Activated T-helper 2 cell treated with anti-CD3 and anti-CD28 coated beads, Interferon-gamma antibody, Interleukin-2, Interleukin-4, amounts not matched to agents 10 μg/mL and 5 μg/mL and 100 μg/mL, durations not matched to agents 14 hours and 24 hours and 36 hours (primary cell): ENCODE results near the gene ARHGAP45. TPM values are rescaled to one million over a fixed set of nuclear protein-coding genes. Genes with fewer than 3 reads are reported as not detected.

ENCODE experiments used
- DNase-seq: peaks from one replicate; pipeline ENCODE4 v3.0.0; 2021; ENCODE audit warnings: low spot score
- H3K27ac Mint-ChIP-seq: one replicate; pipeline ENCODE4 v1.8.0; 2021; ENCODE audit warnings: mixed read lengths
- H3K27me3 Mint-ChIP-seq: one replicate; pipeline ENCODE4 v1.8.0; 2021; ENCODE audit warnings: low read depth, mixed read lengths
- H3K36me3 Mint-ChIP-seq: one replicate; pipeline ENCODE4 v1.8.0; 2021; ENCODE audit warnings: low read depth, mixed read lengths
- H3K4me1 Mint-ChIP-seq: one replicate; pipeline ENCODE4 v1.8.0; 2021; ENCODE audit warnings: low read depth, mixed read lengths
- H3K4me3 Mint-ChIP-seq: one replicate; pipeline ENCODE4 v1.8.0; 2021; ENCODE audit warnings: low read depth, mild to moderate bottlenecking, moderate library complexity, mixed read lengths
- H3K9me3 Mint-ChIP-seq: one replicate; pipeline ENCODE4 v1.8.0; 2021; ENCODE audit warnings: mixed read lengths
- intact Hi-C: fragments of 100-400 bp; cut with micrococcal nuclease; formaldehyde crosslinking; loops from one replicate; pipeline ENCODE4 v1.15.1; 2023
- total RNA-seq: library from RNA; stranded (reverse); gene quantifications from 2 replicates; pipeline ENCODE4 v1.2.3, GENCODE V29; 2022

Gene ARHGAP45
- total RNA-seq, 1 donor from 2014 or later: 158 TPM

- Mint-ChIP-seq H3K4me1 (peaks cover 17% of the 10 kb centered on the region), H3K27me3 (no peaks in the 10 kb centered on the region), H3K27ac (peak overlapping the region; percentile 83), H3K9me3 (no peaks in the 10 kb centered on the region), H3K36me3 (peaks cover 17% of the 10 kb centered on the region), H3K4me3 (peak overlapping the region; percentile 93)
- intact Hi-C loops: loop anchor here (2.0 to 5.0 kb wide), 3 partner anchors 40 to 165 kb away; partner anchors contain the start of genes ARHGAP45 and GPX4
- no peak for DNase-seq
Measured at GRCh38 chr19:1026783-1027649, 40.0 kb upstream of the ARHGAP45 start.

- no peaks in the 10 kb centered on the region for H3K27me3 Mint-ChIP-seq
- peak overlapping the region; percentile 93 for H3K4me3 Mint-ChIP-seq
- H3K9me3 Mint-ChIP-seq: no peaks in the 10 kb centered on the region
- peaks cover 22% of the 10 kb centered on the region for H3K4me1 Mint-ChIP-seq
- intact Hi-C loops: loop anchor here (1.0 to 5.0 kb wide), 4 partner anchors 13 to 165 kb away; partner anchors contain the start of genes ABCA7, ARHGAP45 and GPX4
- peaks cover 23% of the 10 kb centered on the region for H3K36me3 Mint-ChIP-seq
- DNase-seq: no peak
- H3K27ac Mint-ChIP-seq: peak overlapping the region; percentile 70
Measured at GRCh38 chr19:1027650-1028061, 39.3 kb upstream of the ARHGAP45 start.

GRCh38 chr19:1028062-1028926 lies 38.7 kb upstream of the ARHGAP45 start:
- Mint-ChIP-seq H3K27ac (peak overlapping the region; percentile 70), H3K4me1 (peaks cover 22% of the 10 kb centered on the region), H3K4me3 (peak overlapping the region; percentile 93), H3K9me3 (no peaks in the 10 kb centered on the region), H3K27me3 (no peaks in the 10 kb centered on the region), H3K36me3 (peaks cover 30% of the 10 kb centered on the region)
- peak; percentile 64 for DNase-seq
- intact Hi-C loops: loop anchor here (1.0 to 5.0 kb wide), 3 partner anchors 12 to 164 kb away; partner anchors contain the start of genes ABCA7 and ARHGAP45

DNA sequence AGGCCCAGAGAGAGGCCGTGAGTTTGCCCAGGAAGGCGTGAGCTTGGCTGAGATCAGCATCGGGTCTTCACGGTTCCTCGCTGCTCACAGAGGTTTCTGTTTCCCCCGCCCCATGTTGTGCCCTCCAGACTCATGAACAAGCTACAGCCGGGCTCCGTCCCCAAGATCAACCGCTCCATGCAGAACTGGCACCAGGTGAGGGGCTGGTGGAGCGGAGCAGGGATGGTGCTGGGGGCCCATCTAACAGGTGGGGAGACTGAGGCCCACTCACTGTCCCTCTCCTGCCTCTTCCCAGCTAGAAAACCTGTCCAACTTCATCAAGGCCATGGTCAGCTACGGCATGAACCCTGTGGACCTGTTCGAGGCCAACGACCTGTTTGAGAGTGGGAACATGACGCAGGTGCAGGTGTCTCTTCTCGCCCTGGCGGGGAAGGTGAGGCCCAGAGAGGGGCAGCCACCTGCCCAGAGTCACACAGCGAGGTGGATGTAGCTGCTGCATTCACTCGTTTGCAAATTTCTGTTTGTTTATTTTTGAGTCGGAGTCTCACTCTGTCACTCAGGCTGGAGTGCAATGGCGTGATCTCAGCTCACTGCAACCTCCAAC lies 34.6 kb upstream of the ARHGAP45 start:
- H3K36me3 Mint-ChIP-seq: peaks cover 54% of the 10 kb centered on the region
- no peak for DNase-seq
- H3K4me3 Mint-ChIP-seq: no peak overlapping the region

GRCh38 chr19:1035998-1036621 lies 30.9 kb upstream of the ARHGAP45 start:
- Mint-ChIP-seq H3K27ac (no peak overlapping the region), H3K4me3 (no peak overlapping the region), H3K36me3 (peaks cover 62% of the 10 kb centered on the region), H3K4me1 (peaks cover 39% of the 10 kb centered on the region), H3K9me3 (no peaks in the 10 kb centered on the region), H3K27me3 (no peaks in the 10 kb centered on the region)
- intact Hi-C loops: no loop called here
- DNase-seq: no peak

More for the DNA sequence above, 34.6 kb upstream of the ARHGAP45 start:
- intact Hi-C loops: no loop called here
- Mint-ChIP-seq H3K27me3 (no peaks in the 10 kb centered on the region), H3K9me3 (no peaks in the 10 kb centered on the region), H3K27ac (no peak overlapping the region), H3K4me1 (peaks cover 26% of the 10 kb centered on the region)

GRCh38 chr19:1037621-1038064 lies 29.3 kb upstream of the ARHGAP45 start:
- peak overlapping the region; percentile 58 for H3K4me3 Mint-ChIP-seq
- peaks cover 38% of the 10 kb centered on the region for H3K4me1 Mint-ChIP-seq
- intact Hi-C loops: loop anchor here (2.0 kb wide), 3 partner anchors 17 to 203 kb away; partner anchors contain the start of genes ATP5F1D, RNU6-2 and TMEM259

DNA sequence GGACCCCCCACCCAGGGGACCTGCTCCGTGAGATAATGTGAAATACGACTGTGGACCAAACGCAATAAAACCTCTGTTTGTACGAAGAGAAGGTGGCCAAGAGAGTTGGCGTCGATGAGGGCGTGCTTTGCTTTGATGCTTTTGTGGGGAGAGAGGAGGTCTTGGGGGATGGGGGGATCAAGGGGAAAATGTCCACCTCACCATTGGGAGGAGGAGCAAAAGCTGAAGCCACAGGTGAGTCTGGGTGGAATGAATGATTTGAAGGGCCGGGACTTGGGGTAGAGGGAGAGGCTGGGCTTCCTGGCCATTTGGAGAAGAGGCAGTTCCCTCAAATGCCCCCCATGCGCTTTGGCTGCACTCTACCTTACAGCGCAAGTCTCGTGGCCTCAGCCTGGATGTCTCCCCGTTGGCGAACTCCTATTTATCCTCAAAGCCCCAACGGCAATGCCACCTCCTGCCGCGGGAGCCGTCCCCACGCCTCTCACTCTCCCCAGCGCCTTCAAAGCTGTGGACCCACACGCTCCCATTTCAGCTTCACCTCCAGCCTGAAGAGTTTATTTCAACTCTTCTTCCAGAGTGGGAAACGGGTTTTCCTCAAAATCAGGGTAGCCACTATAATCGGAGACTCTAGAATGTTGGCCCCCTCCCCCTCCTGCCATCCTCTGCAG lies 27.9 kb upstream of the ARHGAP45 start:
- intact Hi-C loops: loop anchor here (2.0 kb wide), 3 partner anchors 18 to 202 kb away; partner anchors contain the start of genes ATP5F1D, RNU6-2 and TMEM259
- peak overlapping the region; percentile 68 for H3K27ac Mint-ChIP-seq

More at GRCh38 chr19:1037621-1038064, 29.3 kb upstream of the ARHGAP45 start:
- no peak for DNase-seq
- no peaks in the 10 kb centered on the region for H3K27me3 Mint-ChIP-seq
- peaks cover 56% of the 10 kb centered on the region for H3K36me3 Mint-ChIP-seq
- no peaks in the 10 kb centered on the region for H3K9me3 Mint-ChIP-seq
- H3K27ac Mint-ChIP-seq: peak overlapping the region; percentile 68

GRCh38 chr19:1039646-1040475 lies 27.1 kb upstream of the ARHGAP45 start, which contains the start of gene ABCA7:
ABCA7 (plus strand) TSS chr19:1040107; CDS start chr19:1041362, 1,255 bp downstream.
- peaks cover 36% of the 10 kb centered on the region for H3K4me1 Mint-ChIP-seq
- H3K4me3 Mint-ChIP-seq: peak within 1 kb of the TSS; percentile 96
- H3K27me3 Mint-ChIP-seq: no peaks in the 10 kb centered on the region
- H3K9me3 Mint-ChIP-seq: no peaks in the 10 kb centered on the region
- peak; percentile 99 for DNase-seq
- H3K27ac Mint-ChIP-seq: peak within 1 kb of the TSS; percentile 68
- intact Hi-C loops: loop anchor here (1.0 to 2.0 kb wide), 5 partner anchors 12 to 201 kb away; partner anchors contain the start of genes ATP5F1D, RNU6-2 and TMEM259
- H3K36me3 Mint-ChIP-seq: peaks cover 46% of the 10 kb centered on the region

More for the DNA sequence above, 27.9 kb upstream of the ARHGAP45 start:
- Mint-ChIP-seq H3K4me1 (peaks cover 36% of the 10 kb centered on the region), H3K9me3 (no peaks in the 10 kb centered on the region), H3K4me3 (peak overlapping the region; percentile 96), H3K27me3 (no peaks in the 10 kb centered on the region), H3K36me3 (peaks cover 46% of the 10 kb centered on the region)
- DNase-seq: no peak

- Mint-ChIP-seq H3K4me1 (peaks cover 33% of the 10 kb centered on the region), H3K27ac (peak overlapping the region; percentile 64), H3K36me3 (peaks cover 42% of the 10 kb centered on the region), H3K4me3 (peak overlapping the region; percentile 96), H3K9me3 (no peaks in the 10 kb centered on the region), H3K27me3 (no peaks in the 10 kb centered on the region)
- DNase-seq: peak; percentile 92
- intact Hi-C loops: loop anchor here (1.0 to 2.0 kb wide), 2 partner anchors 12 to 28 kb away; no protein-coding TSS in a partner anchor
Measured at GRCh38 chr19:1040476-1041271, 26.3 kb upstream of the ARHGAP45 start.

GRCh38 chr19:1041272-1041834 lies 25.6 kb upstream of the ARHGAP45 start:
- peak overlapping the region; percentile 19 for H3K27ac Mint-ChIP-seq
- H3K27me3 Mint-ChIP-seq: no peaks in the 10 kb centered on the region
- H3K9me3 Mint-ChIP-seq: no peaks in the 10 kb centered on the region
- intact Hi-C loops: loop anchor here (2.0 kb wide), 1 partner anchor 27 kb away; no protein-coding TSS in a partner anchor
- peaks cover 35% of the 10 kb centered on the region for H3K36me3 Mint-ChIP-seq
- no peak for DNase-seq
- H3K4me1 Mint-ChIP-seq: peaks cover 33% of the 10 kb centered on the region
- peak overlapping the region; percentile 96 for H3K4me3 Mint-ChIP-seq
